Measurements from ENCODE around the gene CDC16. TPM values are rescaled to one million over a fixed set of nuclear protein-coding genes. Genes with fewer than 3 reads are reported as not detected.

Gene CDC16
- total RNA-seq, 1 donor from 2014 or later: 35.9 TPM

DNA sequence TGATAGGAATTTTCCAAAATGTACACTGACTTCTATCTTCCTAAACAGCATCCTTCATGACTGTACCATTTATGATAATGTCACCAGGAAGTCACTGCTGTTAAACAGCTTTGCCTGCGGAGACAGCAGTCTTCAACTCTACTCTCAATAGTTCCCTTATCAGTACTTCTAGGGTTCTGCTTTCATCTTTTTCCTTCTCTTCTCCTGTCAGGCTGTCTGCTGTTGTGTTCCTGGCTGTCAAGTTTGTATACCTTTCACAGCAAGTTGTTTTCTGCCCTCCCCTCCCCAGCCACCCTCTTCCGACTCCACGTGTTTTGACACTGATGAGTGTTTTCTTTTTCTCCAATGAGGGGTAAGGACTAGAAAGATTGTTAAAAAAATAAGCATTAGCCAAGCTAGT is 48.9 kb downstream of the CDC16 start:
- ATAC-seq: no peak
- intact Hi-C loops (cut with micrococcal nuclease): no loop called here
- DNase-seq: no peak

DNA sequence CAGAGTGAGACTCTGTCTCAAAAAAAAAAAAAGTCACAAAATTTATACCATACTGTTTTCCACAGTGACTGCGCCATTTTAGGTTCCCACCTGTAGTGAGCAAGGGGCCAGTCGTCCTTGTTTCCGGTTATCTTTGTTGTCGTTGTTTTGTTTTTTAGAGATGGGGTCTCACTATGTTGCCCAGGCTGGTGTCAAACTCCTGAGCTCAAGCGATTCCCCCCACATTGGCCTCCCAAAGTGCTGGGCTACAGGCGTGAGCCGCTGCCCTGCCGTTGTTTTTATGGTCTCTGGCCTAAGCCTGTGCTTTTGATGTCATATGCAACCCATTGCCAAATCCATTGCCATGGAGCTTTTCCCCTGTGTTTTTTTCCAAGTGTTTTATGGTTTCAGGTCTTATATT is 50.0 kb downstream of the CDC16 start:
- no peak for DNase-seq
- intact Hi-C loops (cut with micrococcal nuclease): no loop called here
- ATAC-seq: no peak

DNA sequence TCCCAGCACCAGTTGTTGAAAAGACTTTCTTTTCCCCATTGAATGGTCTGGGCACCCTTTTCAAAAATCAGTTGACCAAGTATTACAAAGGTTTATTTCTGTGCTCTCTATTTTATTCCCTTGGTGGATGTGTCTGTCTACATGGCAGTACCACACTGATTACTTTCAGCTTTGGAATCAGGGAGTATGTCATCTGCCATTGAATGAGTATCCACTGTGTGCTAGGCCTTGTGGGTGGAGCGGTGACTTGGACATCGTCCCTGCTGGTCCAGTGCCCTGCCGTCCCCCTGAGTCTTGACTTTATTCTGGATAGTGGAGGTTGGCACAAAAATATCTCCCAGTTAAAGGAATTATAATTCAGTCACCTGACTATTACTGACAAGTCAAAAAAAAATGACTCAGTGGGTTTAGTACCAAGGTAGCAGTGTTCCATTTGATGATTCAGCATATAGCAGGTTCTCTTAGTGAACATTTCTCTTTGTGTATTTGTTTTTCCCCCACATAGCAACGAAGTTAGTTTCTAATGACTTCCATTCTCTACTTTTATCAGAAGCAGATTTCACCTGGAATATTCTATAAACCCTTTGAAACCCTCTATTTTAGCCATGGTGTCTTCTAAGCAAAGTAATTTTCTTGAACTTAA is 50.6 kb downstream of the CDC16 start:
- ATAC-seq (no peak), DNase-seq (no peak)
- intact Hi-C loops (cut with micrococcal nuclease): no loop called here

DNA sequence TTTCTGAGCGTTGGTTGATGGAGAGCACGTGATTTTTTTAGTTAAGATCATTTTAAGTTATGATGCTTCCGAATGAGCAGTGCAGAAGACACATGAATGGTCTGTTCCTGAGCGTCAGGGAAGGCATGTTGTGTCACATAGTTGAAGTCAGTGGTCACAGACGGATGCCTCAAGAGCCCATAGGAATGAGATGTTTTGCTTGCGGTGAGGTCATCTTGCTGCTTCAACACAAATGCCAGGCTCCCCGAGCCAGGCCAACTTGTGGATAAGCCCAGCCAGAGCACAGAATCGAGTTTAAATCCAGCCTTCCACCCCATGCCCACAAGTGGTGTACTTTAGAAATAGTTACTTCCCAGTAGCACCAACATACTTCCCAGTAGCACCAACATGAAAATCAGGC is 52.1 kb downstream of the CDC16 start:
- DNase-seq (no peak), ATAC-seq (no peak)
- intact Hi-C loops (cut with micrococcal nuclease): no loop called here

DNA sequence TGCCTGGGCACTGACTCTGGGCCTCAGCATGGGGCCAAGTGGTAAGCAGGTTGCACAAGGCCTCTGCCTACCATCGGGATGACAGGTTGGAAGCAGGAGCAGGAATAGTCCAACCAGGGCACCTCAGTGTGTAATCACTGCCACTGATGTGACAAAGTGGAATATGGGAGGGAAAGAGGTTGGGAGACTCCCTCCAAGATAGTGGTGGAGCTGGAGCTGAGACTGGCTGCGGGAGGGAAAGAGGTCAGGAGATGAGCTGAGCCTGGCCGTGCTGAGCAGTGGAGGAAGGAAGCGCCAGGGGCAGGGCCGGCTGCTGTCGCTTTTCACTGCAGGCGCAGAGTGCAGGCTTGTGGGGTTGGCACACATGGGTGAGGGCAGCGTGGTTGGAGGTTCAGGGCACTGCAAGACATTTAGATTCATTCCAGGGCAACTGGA is 53.5 kb downstream of the CDC16 start:
- intact Hi-C loops (cut with micrococcal nuclease): no loop called here
- ATAC-seq (no peak), DNase-seq (no peak)

DNA sequence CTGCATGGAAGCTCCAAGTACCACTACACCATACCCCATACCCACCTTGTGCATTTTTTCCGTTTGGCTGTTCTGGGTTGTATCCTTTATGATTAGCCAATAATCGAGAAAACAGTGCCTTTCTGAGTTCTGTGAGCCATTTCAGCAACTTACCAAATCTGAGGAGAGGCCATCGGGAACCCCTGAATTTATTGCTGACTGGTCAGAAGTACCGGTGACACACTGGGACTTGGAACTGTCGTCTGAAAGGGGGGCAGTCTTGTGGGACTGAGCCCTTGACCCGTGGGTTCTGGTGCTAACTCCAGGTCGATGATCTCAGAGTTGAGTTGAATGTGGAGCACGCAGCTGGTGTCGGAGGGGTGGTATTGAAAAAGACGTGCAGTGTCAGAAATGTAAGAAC is 61.8 kb downstream of the CDC16 start:
- no peak for DNase-seq
- ATAC-seq: no peak
- intact Hi-C loops (cut with micrococcal nuclease): no loop called here

DNA sequence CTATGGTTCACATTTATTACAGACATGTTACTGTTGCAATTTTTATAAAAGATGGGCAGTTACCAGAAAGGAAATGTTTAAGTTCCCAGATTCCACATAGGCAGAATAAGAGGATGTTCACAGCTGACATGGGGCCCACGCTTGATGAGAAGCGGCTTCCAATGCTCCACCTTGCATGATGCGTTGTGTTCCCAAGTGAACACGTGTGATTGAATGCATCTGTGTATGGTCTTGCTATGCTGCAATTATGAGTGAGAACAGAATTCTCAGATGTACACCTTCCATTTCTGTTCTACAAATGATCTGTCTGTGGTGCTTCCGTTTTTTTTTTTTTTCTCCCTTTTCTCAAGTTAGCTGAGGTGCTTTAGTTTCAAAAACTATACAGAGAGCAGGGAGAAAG is 62.2 kb downstream of the CDC16 start:
- intact Hi-C loops (cut with micrococcal nuclease): no loop called here
- ATAC-seq (no peak), DNase-seq (no peak)

DNA sequence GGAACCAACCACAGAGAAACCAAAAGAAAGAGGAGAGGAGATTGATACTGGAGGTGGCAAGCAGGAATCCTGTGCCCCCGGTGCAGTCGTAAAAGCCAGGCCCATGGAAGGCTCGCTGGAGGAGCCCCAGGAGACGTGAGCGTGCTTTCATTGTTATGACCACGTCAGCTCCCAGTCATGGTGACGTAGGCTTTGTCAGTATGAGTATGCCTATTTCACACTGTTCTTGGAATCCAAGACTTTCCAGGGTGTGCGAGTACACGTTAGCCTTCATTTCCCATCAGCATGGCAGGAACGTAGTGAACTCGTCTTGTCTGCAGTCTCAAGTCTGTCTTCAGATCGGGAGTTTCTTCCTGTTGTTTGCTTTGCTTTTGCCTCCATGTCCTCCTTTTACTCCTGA is 64.2 kb downstream of the CDC16 start:
- no peak for DNase-seq
- intact Hi-C loops (cut with micrococcal nuclease): no loop called here
- no peak for ATAC-seq

DNA sequence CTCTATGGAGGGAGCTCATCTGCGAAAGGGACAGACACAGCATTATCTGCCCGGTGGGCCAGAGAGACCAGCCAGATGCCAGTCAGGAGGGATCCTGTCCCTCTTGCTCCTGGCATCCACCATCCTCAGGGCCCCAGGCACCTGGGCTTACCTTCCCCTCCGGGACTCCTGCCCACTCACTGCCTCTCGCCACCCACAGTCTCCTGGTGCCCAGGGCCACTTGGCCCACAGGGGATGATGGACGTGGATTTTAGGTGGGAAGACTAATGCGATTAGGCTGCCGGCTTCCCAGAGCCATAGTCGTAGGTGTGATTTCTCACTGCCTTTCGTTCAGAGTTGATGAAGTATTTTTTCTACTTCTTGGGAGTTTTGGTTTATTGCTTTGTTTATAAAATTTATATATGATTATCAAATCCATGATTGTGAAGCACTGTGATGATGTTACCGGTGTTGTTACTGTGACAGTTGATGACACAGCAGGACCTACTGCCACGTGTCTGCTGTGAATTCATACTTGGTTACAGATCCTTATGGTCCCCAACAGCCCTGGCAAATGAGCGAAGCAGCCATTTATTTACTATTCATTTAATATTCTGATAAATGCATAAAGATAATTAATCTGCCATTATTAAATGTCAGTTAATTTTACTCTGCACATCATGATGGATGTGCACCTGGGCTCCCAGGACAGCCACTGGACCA is 65.1 kb downstream of the CDC16 start:
- intact Hi-C loops (cut with micrococcal nuclease): no loop called here
- DNase-seq (no peak), ATAC-seq (no peak)

DNA sequence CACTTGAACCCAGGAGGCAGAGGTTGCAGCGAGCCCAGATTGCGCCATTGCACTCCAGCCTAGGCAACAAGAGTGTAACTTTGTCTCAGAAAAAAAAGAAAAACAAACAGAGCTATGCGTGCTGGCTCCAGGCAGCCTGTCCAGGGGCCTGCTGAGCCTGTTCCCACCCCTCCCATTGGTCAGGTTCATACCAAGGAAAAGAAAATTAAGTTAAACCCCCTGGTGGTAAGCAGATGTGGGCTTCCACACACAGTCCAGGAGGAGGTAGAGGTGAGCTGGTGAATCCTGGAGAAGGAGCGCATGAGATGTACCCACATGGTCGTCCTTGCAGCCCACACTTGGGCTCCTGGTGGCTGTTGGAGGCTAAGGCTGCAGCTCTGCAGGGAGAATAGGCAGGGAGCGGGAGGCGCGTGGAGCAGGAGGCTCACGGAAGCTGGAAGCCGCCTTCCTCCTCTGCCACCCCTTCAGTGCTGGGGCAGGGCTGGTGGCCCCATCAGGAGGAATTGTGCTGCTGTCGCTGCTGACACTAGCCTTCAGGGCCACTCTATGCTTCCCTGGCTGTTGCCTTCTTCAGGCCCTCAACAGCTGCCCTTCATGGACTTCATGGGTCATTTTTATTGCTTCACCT is 69.1 kb downstream of the CDC16 start:
- DNase-seq (no peak), ATAC-seq (no peak)
- intact Hi-C loops (cut with micrococcal nuclease): no loop called here

DNA sequence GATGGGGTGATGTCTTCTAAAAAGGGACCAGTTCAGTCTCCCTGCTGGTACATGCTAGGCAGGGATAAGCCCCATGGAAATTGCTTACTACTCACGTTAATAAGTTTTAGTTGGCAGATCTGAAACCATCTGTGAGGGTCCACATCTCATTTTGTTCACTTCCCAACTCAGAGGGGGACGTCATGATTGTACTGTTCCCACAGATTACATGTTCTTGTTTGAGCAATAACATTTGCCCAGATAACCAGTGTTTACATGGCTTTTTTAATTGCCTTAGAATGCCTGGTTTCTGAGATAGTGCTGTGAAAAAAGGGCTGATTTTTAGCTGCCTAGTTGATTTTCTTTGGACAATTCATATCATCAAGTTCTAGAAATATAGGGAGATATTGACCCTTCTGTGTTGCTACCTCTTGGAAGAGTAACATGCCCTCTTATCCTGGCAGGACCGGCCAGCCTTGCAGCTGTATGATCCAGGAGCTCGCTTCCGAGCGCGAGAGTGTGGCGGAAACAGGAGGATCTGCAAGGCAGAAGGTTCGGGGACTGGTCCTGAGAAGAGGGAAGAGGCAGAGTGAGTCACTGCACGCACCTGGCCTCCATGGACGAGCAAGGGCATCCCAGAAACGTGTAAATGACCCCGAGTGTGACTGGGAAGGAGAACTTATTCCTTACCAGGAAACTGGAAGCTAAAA is 69.8 kb downstream of the CDC16 start:
- DNase-seq (no peak), ATAC-seq (no peak)
- intact Hi-C loops (cut with micrococcal nuclease): no loop called here

DNA sequence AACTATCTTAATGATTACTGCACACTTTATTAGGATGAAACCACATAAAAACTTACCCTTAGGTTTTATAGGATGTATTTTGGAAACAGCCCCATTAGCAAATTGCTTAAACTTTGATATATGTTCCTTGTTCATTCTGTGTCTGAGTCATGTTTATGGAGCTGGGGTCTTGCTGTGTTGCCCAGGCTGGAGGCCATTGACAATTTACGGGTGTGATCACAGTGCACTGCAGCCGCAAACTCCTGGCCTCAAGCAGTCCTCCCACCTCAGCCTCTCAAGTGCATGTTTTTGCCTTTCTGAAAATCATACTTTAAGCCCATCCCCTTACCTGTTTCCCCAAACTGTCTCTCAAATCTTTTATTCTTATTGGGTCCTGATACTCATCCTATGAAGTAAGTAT is 74.4 kb downstream of the CDC16 start:
- intact Hi-C loops (cut with micrococcal nuclease): no loop called here

DNA sequence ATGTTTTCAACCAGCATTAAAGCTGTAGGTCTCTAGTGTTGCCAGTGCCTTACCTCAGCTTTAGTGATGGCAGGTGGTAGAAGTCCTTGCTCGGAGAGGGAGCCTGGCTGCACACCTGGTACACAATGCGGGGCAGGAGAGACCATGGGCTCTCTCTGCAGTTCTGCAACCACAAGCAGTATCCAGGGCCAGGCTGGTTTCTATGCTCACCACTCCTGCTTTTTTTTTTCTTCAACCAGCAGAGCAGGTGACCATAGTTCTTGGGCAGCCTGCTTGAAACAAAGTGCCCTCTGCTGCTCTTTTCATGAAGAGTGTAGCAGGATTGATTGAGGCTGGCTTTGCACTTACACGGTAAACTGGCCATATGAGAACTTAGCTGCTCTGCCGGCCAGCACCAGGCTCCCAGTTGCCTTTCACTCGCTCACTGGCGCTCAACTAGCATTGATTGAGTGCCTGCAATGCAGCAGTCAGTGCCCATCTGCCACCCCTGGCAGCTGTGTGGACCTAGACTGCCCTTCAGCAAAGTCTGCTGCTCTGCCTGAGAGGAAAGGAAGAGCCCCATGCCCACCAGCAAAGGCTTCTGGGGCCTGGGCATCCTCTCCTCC is 75.2 kb downstream of the CDC16 start:
- ATAC-seq (no peak), DNase-seq (no peak)
- intact Hi-C loops (cut with micrococcal nuclease): no loop called here

More for the DNA sequence above, 74.4 kb downstream of the CDC16 start:
- ATAC-seq (no peak), DNase-seq (no peak)

DNA sequence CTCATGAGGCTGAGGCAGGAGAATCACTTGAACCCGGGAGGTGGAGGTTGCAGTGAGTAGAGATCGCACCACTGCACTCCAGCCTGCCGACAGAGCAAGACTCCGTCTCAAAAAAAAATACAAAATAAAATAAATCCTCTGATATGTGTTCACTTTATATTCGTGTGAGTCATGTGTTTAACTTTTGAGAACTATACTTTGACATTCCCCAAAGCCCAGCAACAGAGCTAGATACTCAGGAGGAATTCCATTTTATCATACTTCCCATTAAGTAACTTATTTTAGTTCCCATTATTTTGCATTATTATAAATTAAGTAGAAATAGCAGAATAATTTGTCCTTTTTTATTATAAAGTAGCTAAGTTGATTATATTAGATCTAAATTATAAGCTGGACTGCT is 76.3 kb downstream of the CDC16 start:
- ATAC-seq (no peak), DNase-seq (no peak)
- intact Hi-C loops (cut with micrococcal nuclease): no loop called here

DNA sequence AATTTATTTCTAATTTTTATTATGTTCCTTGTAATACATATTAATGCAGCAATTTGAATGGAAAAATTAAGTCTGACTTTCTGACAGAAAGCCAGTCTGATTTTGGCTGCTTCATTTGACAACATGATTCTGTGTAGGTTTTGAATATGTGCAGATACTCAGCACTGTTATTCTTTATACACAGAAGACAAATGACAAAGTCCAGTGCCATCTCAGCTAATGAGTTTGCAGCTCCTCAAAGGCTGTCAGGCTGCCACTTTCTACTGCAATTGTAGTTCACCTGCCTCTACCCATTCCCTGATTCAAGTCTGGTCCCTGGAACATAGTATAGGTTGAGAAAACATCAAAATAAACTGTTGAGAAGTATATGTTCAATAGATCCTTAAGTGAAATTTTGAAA is 76.7 kb downstream of the CDC16 start:
- intact Hi-C loops (cut with micrococcal nuclease): no loop called here
- no peak for DNase-seq
- no peak for ATAC-seq

DNA sequence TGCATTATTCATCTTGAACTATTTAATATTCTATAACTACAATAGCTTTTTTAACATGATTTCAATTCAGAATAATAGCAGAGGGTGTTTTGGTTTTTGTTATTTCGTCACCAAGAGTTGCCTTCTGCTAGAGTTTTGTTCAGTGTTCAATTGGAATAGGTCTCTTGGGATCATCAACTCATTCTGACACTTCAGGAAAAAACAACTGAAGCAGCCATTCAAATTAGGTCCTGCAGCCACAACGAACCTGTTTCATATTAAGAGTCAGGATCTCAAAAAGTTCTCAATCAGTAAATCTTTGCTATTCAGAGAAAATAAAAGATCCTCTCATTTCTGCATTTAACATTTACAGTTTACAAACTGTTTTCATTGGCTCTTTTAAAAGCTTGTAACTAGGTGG is 77.2 kb downstream of the CDC16 start:
- intact Hi-C loops (cut with micrococcal nuclease): no loop called here
- DNase-seq (no peak), ATAC-seq (no peak)

DNA sequence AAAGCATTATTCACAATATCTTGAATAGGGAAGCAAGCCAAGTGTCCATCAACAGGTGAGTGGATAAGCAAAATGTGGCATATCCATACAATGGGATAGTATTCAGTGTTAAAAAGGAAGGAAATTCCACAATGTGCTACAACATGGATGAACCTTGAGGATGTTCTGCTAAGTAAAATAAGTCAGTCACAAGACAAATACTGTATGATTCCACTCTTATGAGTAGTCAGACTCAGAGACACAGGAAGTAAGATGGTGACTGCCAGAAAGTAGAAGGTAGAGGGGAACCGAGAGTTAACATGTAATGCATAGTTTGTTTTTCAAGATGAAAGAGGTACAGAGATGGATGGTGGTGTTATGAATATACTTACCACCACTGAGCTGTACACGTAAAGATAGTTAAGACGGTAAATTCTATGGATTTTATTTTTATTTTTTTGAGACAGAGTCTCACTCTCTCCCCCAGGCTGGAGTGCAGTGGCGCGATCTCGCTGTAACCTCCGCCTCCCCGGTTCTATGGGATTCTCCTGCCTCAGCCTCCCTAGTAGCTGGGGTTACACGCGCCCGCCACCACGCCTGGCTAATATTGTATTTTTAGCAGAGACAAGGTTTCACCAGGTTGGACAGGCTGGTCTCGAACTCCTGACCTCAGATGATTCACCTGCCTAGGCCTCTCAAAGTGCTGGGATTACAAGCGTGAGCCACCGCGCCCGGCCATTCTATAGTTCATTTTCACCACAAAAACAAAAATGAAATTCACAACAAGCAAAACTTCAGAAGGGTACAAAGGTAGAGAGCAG is 78.6 kb downstream of the CDC16 start:
- intact Hi-C loops (cut with micrococcal nuclease): no loop called here
- no peak for DNase-seq
- no peak for ATAC-seq

DNA sequence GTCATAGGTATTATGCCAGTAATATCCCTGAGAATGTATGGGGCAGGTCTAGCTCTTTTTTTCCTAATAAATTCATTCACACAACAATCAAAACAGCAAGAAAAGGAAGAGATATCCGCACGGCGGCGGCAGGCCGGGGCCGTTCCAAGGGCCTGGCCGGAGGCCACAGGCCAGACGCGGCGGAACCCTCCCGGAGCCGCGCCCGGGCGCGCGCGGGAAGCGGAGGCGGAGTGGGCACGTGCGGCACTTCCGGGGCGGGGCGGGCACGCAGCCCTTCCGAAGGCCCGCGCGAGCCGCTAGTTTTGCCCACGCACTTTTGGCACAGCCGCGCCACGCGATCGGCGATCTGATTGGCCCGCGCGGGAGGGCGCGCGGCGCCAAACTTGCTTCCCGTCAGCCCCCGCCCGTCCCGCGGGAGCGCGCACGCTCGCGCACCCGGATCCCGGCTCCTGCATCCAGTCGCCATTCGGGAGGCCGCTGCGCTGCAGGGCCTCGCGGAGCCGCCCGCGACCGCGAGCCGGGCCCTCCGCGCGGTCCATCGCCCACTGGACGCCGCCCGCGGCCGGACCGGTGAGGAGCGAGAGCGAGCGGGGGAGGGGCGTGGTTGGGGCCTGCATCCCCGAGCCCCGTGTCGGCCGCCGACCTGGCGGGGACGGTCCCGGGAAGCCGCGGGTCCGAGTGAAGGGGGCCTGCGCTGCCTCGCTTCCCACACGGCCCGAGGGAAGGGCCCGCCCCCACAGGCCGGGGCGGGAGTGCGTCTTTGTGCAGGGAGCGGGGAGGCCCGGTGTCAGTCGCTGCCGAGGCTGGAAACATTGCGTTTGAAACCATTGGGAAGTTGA is 79.6 kb downstream of the CDC16 start, which contains the start of gene CHAMP1:
Gene CHAMP1 (plus strand): TSS at position 430 of the 839 bp plus-strand sequence. CDS start 9,340 bp downstream, outside the sequence.
- intact Hi-C loops (cut with micrococcal nuclease): no loop called here
- peak; percentile 99 for DNase-seq
- peak; percentile 97 for ATAC-seq

Measured in left ventricle myocardium superior (tissue), 1 donor.